Measurements from ENCODE around the gene SYT14. TPM values are rescaled to one million over a fixed set of nuclear protein-coding genes. Genes with fewer than 3 reads are reported as not detected.

Gene SYT14
- polyA plus RNA-seq, 3 donors: not detected

DNA sequence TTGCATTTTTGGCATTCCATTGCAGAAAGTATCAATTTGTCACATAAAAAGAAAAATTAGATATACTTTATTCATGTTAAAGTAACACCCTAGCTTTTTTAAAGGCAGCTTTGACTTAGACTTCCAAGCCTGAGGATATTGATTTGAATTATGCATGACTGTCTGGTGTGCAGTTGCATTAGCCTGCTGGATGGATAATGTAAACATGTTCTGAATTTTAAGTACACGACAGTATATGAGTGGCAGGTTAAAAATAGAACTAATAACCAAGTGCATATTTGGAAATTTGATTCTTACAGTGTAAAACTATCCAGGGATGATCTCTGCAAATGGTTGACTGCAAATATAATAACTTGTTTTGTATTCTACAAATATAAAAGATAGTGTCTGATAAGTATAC, 124.0 kb downstream of the SYT14 start:
- no peaks in the 10 kb centered on the region for H3K36me3 Mint-ChIP-seq
- no peak overlapping the region for H3K27ac ChIP-seq (ENCODE audit: low read depth in 1 of 2, low read length in 2 of 2)
- H3K27me3 Mint-ChIP-seq (ENCODE audit: low read depth in 3 of 3): no peaks in the 10 kb centered on the region
- no peaks in the 10 kb centered on the region for H4K20me1 ChIP-seq (ENCODE audit: insufficient read depth, low read length)
- H3K27ac Mint-ChIP-seq: no peak overlapping the region
- no peaks in the 10 kb centered on the region for H3K4me1 Mint-ChIP-seq
- no CpG with 5 or more reads among the region's 1 CpG for WGBS (ENCODE audit: insufficient coverage)
- H3K27me3 ChIP-seq (ENCODE audit: control insufficient read depth in 2 of 2, insufficient read depth in 2 of 2, low read length in 2 of 2): no peaks in the 10 kb centered on the region
- intact Hi-C loops (cut with micrococcal nuclease): no loop called here
- H3K9me3 Mint-ChIP-seq: peaks cover 0 to 5% (median 2%) of the 10 kb centered on the region in 7 donors
- H3K79me2 ChIP-seq (ENCODE audit: insufficient read depth, low read length): no peaks in the 10 kb centered on the region
- no peaks in the 10 kb centered on the region for H3K4me1 ChIP-seq (ENCODE audit: control insufficient read depth in 1 of 2, insufficient read depth in 2 of 2, low read length in 2 of 2)
- no peak overlapping the region for H3K4me2 ChIP-seq (replicated peaks; ENCODE audit: extremely low read depth, low read length, poor library complexity, severe bottlenecking)
- no peak overlapping the region for H3K4me3 Mint-ChIP-seq
- no peak for DNase-seq
- no peak overlapping the region for H3K9ac ChIP-seq (ENCODE audit: insufficient read depth, low read length, poor library complexity, severe bottlenecking)
- no peaks in the 10 kb centered on the region for H3K36me3 ChIP-seq (replicated peaks in 1 of 2; ENCODE audit: control insufficient read depth in 1 of 2, insufficient read depth in 2 of 2, low read length in 2 of 2)
- no peak overlapping the region for H2AFZ ChIP-seq (ENCODE audit: insufficient read depth, low read depth, low read length, poor library complexity, severe bottlenecking)
- no peaks in the 10 kb centered on the region for H3K9me3 ChIP-seq (replicated peaks in 1 of 2; ENCODE audit: control insufficient read depth in 1 of 2, insufficient read depth in 1 of 2, low read length in 2 of 2)
- H3K4me3 ChIP-seq (replicated peaks in 1 of 3; ENCODE audit: low read depth in 2 of 3, low read length in 3 of 3): no peak overlapping the region
- TF ChIP-seq, protein P1, sequence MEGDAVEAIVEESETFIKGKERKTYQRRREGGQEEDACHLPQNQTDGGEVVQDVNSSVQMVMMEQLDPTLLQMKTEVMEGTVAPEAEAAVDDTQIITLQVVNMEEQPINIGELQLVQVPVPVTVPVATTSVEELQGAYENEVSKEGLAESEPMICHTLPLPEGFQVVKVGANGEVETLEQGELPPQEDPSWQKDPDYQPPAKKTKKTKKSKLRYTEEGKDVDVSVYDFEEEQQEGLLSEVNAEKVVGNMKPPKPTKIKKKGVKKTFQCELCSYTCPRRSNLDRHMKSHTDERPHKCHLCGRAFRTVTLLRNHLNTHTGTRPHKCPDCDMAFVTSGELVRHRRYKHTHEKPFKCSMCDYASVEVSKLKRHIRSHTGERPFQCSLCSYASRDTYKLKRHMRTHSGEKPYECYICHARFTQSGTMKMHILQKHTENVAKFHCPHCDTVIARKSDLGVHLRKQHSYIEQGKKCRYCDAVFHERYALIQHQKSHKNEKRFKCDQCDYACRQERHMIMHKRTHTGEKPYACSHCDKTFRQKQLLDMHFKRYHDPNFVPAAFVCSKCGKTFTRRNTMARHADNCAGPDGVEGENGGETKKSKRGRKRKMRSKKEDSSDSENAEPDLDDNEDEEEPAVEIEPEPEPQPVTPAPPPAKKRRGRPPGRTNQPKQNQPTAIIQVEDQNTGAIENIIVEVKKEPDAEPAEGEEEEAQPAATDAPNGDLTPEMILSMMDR (IDR thresholded peaks at IDR 0.05): no peak

DNA sequence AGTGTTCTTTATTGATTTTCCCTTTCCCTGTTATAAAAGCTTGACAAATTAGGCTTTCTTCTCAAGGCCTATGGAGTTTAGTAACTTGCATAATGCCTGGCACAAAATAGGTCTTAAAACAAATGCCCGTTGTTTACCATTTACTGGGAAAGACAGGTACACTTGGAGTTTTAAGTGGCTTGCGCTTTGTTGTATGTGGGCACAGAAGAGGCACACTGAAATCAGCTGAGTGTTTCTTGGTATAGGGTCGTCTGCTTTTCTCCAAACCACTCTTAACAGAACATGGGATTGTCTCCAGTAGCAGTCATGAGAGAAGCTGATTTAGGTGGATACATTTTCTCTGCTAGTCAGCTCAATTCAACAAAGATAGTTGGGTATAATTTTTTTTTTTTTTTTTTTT, 132.5 kb downstream of the SYT14 start:
- Histone ChIP-seq H3K36me3 (replicated peaks in 1 of 2; ENCODE audit: control insufficient read depth in 1 of 2, insufficient read depth in 2 of 2, low read length in 2 of 2) (no peaks in the 10 kb centered on the region), H3K4me2 (replicated peaks; ENCODE audit: extremely low read depth, low read length, poor library complexity, severe bottlenecking) (no peak overlapping the region), H3K4me3 (replicated peaks in 1 of 3; ENCODE audit: low read depth in 2 of 3, low read length in 3 of 3) (no peak overlapping the region), H3K9ac (ENCODE audit: insufficient read depth, low read length, poor library complexity, severe bottlenecking) (no peak overlapping the region), H4K20me1 (ENCODE audit: insufficient read depth, low read length) (no peaks in the 10 kb centered on the region), H3K79me2 (ENCODE audit: insufficient read depth, low read length) (no peaks in the 10 kb centered on the region), H3K9me3 (replicated peaks in 1 of 2; ENCODE audit: control insufficient read depth in 1 of 2, insufficient read depth in 1 of 2, low read length in 2 of 2) (no peaks in the 10 kb centered on the region), H3K27me3 (ENCODE audit: control insufficient read depth in 2 of 2, insufficient read depth in 2 of 2, low read length in 2 of 2) (no peaks in the 10 kb centered on the region), H2AFZ (ENCODE audit: insufficient read depth, low read depth, low read length, poor library complexity, severe bottlenecking) (no peak overlapping the region), H3K4me1 (ENCODE audit: control insufficient read depth in 1 of 2, insufficient read depth in 2 of 2, low read length in 2 of 2) (no peaks in the 10 kb centered on the region), H3K27ac (ENCODE audit: low read depth in 1 of 2, low read length in 2 of 2) (no peak overlapping the region)
- WGBS (ENCODE audit: insufficient coverage): 100% methylated on average over 1 of the region's 3 CpGs
- TF ChIP-seq, protein P1 (IDR thresholded peaks at IDR 0.05): no peak
- Mint-ChIP-seq H3K4me3 (no peak overlapping the region), H3K36me3 (no peaks in the 10 kb centered on the region), H3K4me1 (no peaks in the 10 kb centered on the region), H3K27ac (no peak overlapping the region), H3K9me3 (peaks cover 0 to 5% (median 0%) of the 10 kb centered on the region in 7 donors), H3K27me3 (ENCODE audit: low read depth in 3 of 3) (peaks cover 0 to 2% (median 0%) of the 10 kb centered on the region in 3 donors)
- DNase-seq: no peak
- intact Hi-C loops (cut with micrococcal nuclease): no loop called here

Measured in CD14-positive monocyte (primary cell).